GM12865 (cell line): Measurements from ENCODE around the gene NCK2.

Source experiments
- DNase-seq: peaks from one replicate; pipeline ENCODE4 v3.0.0; 2010; ENCODE audit warnings: low read depth
- H3K4me3 ChIP-seq: 2 replicates; pipeline ENCODE4 v1.5.1; 2011; ENCODE audit warnings: mild to moderate bottlenecking, low read depth, low read length, control low read depth
- CTCF ChIP-seq: IDR thresholded peaks from 2 replicates; pipeline ENCODE4 v1.5.1; 2011; ENCODE audit warnings: low read length, control low read depth, low read depth, inconsistent platforms; ENCODE audit not compliant: insufficient read depth; ENCODE audit errors: missing control alignments

NCK2 gene

GRCh38 chr2:105734762-105735538 lies 9.8 kb upstream of the NCK2 start:
- no peak for DNase-seq
- no peak for TF ChIP-seq CTCF
- no peak overlapping the region for H3K4me3 ChIP-seq

GRCh38 chr2:105736145-105736544 lies 8.6 kb upstream of the NCK2 start:
- H3K4me3 ChIP-seq = no peak overlapping the region
- TF ChIP-seq CTCF = no peak
- DNase-seq = no peak

GRCh38 chr2:105737980-105738657 lies 6.6 kb upstream of the NCK2 start:
- no peak overlapping the region for H3K4me3 ChIP-seq

GRCh38 chr2:105738658-105739241 lies 6.0 kb upstream of the NCK2 start:
- no peak for DNase-seq
- H3K4me3 ChIP-seq = no peak overlapping the region
- no peak for TF ChIP-seq CTCF

More at GRCh38 chr2:105737980-105738657, 6.6 kb upstream of the NCK2 start:
- no peak for DNase-seq
- TF ChIP-seq CTCF = no peak

- no peak for DNase-seq
- no peak overlapping the region for H3K4me3 ChIP-seq
- TF ChIP-seq CTCF = no peak
These were observed 5.3 kb upstream of the NCK2 start for GRCh38 chr2:105739426-105739825.

GRCh38 chr2:105739944-105740530 lies 4.7 kb upstream of the NCK2 start:
- no peak for TF ChIP-seq CTCF
- no peak overlapping the region for H3K4me3 ChIP-seq
- no peak for DNase-seq
